Measurements from ENCODE around the gene STIM1.
"Not testable (repeated sequence)": the region's sequence is repeated elsewhere in the genome, so short reads cannot be mapped to it uniquely, and the experiment has no call there.

The STIM1 gene
- total RNA-seq = 56.9 to 123 reads per million in 2 experiments

DNA sequence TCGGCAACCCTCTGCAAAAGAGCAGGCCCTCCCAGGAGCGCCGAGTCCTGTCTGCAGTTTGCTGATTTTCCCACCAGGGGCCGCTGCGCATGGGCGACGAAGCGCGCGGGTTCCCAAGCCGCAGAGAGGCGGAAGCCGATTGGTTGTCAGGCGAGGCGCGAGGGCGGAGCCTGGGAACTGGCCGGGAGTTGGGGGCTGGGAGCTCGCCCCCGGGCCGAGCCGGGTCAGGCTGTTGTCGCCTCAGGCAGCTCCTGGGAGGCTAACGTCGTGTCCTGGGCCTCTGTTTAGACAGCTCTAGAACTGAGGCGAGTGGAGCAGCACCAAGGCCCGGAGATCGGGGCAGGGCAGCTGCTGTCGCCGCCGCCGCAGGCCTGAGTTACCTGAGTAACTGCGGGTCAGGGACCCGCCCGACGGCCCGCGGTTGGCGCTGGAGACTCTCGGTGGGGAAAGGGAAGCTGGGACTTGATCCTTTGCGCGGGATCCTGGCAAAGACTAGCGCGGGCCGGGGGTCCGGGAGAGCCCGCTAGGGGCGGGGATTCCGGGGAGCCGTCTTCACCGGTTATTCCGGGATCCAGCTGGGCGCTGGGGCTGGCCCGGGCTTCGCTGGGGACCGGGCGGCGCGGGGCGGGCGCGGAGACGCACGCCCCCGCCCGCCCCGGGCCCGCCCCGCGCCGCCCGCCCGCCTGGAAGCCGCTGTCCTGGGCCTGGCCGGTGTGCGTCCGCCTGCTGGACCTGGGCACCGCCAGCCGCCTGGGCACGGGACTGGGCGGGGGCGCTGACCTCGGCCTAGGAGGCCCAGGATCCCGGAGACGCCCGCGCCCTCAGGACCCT, at the start of gene STIM1:
Gene STIM1 (plus strand): TSS at position 688 of the 831 bp plus-strand sequence. CDS start 607 bp downstream, outside the sequence.
- peak; percentile 94 for DNase-seq (ENCODE audit: low read depth)

GRCh38 chr11:3807909-3808860, 47.3 kb upstream of the STIM1 start, which contains the start of gene PGAP2:
PGAP2 (plus strand) TSS chr11:3808560; CDS start chr11:3811260, 2,700 bp downstream.
- DNase-seq (ENCODE audit: low read depth) = peak; percentile 44

DNA sequence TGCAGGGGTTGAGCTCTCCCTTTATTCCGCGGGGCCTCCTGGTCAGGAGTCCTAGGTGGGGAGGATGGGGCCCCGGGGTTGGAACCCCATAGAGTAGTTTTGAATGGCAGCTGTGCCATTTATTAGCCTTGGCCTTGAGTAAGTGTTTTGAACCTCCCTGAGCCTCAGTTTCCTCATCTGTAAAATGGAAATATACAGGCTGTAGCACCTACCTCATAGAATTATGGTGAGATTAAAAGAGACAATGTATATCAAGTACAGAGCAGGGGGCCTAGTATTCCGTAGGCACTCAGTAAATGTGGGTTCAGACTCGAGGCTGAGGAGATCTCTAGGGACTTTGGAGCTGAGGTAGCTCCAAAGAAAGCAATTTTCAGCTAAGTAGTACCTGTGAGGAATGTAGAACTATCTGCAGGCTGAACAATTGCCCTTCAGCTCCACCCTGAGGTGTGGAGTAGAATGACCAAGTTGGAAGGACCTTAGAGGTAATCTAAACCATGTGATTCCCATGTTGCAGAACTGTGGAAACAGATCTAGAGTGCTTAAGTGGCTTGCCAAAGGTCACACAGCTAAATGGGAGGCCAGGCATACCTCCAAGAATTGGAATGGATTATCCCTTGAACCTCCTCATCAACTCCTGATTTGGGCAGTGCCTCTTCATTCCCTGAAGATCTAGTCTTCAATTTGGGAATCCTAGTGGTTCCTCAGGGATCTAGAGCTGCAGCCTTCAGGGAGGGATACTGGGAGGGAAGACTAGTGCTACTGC, 46.4 kb upstream of the STIM1 start:
- no peak for DNase-seq (ENCODE audit: low read depth)

- no peak for DNase-seq (ENCODE audit: low read depth)
Measured at GRCh38 chr11:3809624-3809928, 45.9 kb upstream of the STIM1 start.

- no peak for DNase-seq (ENCODE audit: low read depth)
Measured at GRCh38 chr11:3810446-3810845, 45.0 kb upstream of the STIM1 start.

GRCh38 chr11:3810951-3811350, 44.5 kb upstream of the STIM1 start:
- no peak for DNase-seq (ENCODE audit: low read depth)

DNA sequence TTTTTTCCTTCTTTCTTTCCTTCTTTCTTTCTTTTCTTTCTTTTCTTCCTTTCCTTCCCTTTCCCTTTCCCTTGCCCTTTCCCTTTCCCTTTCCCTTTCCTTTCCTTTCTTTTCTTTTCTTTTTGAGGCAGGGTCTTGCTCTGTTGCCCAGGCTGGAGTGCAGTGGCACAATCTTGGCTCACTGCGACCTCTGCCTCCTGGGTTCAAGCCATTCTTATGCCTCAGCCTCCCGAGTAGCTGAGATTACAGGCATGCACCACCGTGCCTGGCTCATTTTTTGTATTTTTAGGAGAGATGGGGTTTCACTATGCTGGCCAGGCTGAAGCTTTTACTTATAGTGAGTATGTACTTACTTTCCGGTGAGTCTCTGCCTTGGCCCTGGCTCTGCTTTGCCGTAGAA, 40.6 kb upstream of the STIM1 start:
- not testable (repeated sequence) for DNase-seq (ENCODE audit: low read depth)

DNA sequence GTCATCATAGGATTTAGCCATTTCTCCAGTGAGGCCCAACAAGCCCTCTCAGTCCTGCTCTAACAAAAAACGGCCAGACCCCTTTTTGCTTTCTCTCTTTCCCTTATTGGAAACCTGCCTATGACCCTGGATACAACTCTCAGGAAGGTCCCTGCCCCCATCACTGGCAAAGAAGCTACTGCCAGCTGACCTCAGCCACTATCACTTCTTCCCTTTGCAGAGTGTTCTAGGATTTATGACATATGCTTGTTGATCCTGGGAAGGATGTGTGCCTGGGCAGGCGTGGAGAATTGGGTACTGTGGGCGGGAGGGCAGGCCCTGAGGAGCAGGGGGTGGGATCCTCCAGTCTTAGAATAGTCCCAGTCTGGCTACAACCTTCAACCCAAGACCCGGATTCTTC, 39.6 kb upstream of the STIM1 start:
- no peak for DNase-seq (ENCODE audit: low read depth)

GRCh38 chr11:3816673-3817072, 38.8 kb upstream of the STIM1 start:
- no peak for DNase-seq (ENCODE audit: low read depth)

GRCh38 chr11:3817181-3817800, 38.2 kb upstream of the STIM1 start:
- no peak for DNase-seq (ENCODE audit: low read depth)

- no peak for DNase-seq (ENCODE audit: low read depth)
Measured at GRCh38 chr11:3820971-3821370, 34.5 kb upstream of the STIM1 start.

- no peak for DNase-seq (ENCODE audit: low read depth)
Measured at GRCh38 chr11:3822312-3822711, 33.2 kb upstream of the STIM1 start.

- no peak for DNase-seq (ENCODE audit: low read depth)
Measured at GRCh38 chr11:3823303-3823702, 32.2 kb upstream of the STIM1 start.

GRCh38 chr11:3823762-3824506, 31.5 kb upstream of the STIM1 start:
- no peak for DNase-seq (ENCODE audit: low read depth)

GRCh38 chr11:3824714-3825472, 30.6 kb upstream of the STIM1 start:
- peak; percentile 78 for DNase-seq (ENCODE audit: low read depth)

DNA sequence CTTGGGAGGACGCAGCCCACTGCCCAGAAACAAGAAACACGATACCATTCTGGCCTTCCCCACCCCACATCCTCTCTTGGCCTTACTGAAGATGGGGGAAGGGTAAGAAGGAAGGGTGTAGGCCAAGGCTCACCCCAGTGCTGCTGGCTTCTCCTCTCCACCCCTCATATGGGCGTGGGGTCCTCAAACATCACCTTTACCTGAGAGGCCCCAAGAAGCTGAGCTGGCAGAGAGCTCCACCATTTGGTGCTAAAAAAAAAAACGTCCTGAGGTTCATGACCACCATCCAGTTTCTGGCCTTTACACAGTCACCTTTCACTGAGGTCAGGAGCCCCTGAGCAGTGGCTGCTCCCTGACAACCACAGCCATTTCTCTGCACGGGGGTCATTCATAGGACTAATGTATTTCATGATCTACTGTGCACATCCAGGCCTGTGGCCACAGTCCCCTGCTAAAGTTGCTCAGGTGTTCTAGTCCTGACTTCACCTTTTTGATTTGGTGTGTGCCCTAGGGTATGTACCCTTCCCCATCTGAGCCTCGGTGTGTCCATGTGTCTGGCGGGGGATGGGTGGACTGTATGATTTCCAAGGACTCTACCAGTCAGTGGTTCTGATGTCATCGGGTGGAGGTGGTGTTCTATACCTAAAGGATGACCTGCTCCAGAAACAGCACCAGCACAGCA, 29.9 kb upstream of the STIM1 start:
- DNase-seq (ENCODE audit: low read depth) = no peak

DNA sequence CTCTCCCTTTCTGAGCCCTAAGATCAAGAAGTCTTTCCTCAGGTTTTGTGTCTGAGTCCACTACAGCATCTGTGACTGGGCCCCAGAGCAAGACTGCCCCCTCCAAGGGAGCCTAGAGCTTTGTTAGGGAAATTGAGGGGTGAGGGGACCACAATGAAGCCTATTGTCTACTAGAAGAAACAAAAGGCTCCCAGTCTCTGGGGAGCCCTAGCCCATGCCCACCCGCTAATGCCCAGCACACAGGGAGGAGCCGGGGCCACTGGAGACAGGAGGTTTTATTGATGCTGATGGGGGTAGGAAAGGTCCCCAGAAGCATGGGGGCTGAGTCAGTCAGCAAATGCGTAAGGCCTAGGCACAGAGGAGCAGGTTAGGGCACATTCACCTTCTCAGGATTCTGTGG, 28.7 kb upstream of the STIM1 start:
- DNase-seq (ENCODE audit: low read depth) = no peak

DNA sequence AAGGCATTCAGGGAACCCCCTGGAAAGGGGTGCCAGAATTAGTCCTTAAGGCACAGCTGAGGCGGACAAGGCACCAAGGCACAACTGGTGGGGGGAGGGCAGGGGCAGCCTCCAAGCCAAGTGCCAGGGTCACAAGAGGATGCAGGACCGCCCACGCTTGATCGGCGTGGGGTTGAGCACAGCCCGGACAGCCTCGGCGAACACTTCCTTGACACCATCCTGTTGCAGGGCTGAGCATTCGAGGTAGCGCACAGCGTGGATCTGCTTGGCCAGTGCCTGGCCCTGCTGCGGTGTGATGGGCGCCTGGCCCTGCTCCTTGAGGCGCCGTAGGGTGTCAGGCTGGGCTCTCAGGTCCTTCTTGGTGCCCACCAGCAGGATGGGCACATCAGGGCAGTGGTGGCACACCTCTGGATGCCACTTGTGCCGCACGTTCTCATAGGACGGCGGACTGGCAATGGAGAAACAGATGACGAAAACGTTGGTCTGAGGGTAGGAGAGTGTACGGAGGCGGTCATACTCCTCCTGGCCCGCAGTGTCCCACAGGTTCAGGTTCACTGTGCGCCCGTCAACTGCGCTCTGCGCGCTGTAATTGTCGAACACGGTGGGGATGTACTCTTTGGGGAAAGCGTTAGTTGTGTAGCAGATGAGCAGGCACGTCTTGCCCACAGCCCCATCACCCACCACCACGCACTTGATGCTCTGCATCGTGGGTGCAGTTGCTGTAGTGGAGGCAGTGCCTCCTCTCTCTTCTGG, 27.9 kb upstream of the STIM1 start:
- DNase-seq (ENCODE audit: low read depth) = no peak

GRCh38 chr11:3830088-3830487, 25.4 kb upstream of the STIM1 start:
- DNase-seq (ENCODE audit: low read depth) = no peak

Data from T follicular helper cell (primary cell).